ENCODE data around the gene TSPAN12. TPM values are rescaled to one million over a fixed set of nuclear protein-coding genes. Genes with fewer than 3 reads are reported as not detected.

The TSPAN12 gene
- total RNA-seq, 1 donor from 2014 or later = 25.3 TPM

DNA sequence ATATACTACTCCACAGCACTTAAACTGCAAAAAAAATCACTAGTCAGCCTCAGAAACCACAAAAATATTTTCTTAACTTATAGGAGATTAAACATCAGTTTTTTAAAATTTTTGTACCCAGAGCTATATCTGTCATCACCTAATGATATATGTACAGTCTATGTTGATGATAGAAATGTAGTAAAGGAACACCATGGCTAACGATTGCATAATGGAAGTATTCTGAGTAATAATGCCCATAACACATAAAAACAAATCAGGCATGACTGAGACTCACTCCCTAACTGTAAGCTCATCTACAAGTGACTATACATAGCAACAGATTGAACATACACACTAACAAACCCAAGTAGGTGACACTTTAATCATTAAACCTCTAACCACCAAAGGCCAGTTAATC is 51.3 kb downstream of the TSPAN12 start:
- TF ChIP-seq, protein P1, sequence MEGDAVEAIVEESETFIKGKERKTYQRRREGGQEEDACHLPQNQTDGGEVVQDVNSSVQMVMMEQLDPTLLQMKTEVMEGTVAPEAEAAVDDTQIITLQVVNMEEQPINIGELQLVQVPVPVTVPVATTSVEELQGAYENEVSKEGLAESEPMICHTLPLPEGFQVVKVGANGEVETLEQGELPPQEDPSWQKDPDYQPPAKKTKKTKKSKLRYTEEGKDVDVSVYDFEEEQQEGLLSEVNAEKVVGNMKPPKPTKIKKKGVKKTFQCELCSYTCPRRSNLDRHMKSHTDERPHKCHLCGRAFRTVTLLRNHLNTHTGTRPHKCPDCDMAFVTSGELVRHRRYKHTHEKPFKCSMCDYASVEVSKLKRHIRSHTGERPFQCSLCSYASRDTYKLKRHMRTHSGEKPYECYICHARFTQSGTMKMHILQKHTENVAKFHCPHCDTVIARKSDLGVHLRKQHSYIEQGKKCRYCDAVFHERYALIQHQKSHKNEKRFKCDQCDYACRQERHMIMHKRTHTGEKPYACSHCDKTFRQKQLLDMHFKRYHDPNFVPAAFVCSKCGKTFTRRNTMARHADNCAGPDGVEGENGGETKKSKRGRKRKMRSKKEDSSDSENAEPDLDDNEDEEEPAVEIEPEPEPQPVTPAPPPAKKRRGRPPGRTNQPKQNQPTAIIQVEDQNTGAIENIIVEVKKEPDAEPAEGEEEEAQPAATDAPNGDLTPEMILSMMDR (IDR thresholded peaks at IDR 0.05; ENCODE audit: unreplicated experiment) = no peak
- H3K36me3 Mint-ChIP-seq (ENCODE audit: insufficient read depth) = peaks cover 8% of the 10 kb centered on the region
- no peaks in the 10 kb centered on the region for H3K27me3 Mint-ChIP-seq
- H3K9me3 Mint-ChIP-seq (ENCODE audit: low read depth) = no peaks in the 10 kb centered on the region
- DNase-seq (ENCODE audit: low spot score, unreplicated experiment) = no peak
- peaks cover 3% of the 10 kb centered on the region for H3K4me1 Mint-ChIP-seq (ENCODE audit: low read depth)
- H3K4me3 Mint-ChIP-seq (ENCODE audit: low read depth) = no peak overlapping the region
- no peak overlapping the region for H3K27ac Mint-ChIP-seq

DNA sequence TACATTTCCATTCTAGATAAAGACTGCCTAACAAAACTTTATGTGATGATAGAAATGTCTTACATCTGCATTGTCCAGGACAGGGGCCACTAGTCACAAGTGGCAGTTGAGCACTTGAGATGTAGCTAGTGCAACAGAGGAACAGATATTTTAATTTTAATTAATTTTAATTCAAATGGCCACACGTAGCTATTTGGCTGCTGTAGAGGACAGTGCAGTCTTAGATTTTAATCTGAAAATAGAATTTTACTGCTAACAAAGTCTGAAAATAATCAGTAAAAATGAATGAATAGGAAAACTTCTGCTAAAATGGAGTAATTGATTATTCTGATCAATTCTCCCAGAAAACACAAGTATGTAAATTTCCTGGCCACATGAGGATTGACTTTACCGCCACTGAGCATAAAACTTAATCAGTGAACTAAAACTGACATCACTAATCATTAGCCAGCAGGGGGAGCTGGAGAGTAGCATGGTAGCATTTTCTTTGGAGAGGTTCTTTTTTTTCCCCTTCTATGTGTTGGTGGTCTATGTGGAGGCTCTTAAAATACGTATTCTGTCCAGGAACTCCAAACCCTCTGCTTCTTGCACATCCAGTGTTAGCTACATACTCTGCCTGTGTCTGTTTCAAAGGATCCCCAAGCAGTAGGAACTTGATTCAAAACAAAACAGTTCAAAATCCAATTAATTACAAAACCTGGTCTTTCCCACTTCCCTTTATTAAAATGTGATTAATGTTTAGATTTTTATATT is 52.1 kb downstream of the TSPAN12 start:
- TF ChIP-seq, protein P1 (IDR thresholded peaks at IDR 0.05; ENCODE audit: unreplicated experiment) = peak; percentile 87
- H3K4me3 Mint-ChIP-seq (ENCODE audit: low read depth) = no peak overlapping the region
- peaks cover 6% of the 10 kb centered on the region for H3K36me3 Mint-ChIP-seq (ENCODE audit: insufficient read depth)
- peak overlapping the region; percentile 52 for H3K27ac Mint-ChIP-seq
- no peaks in the 10 kb centered on the region for H3K9me3 Mint-ChIP-seq (ENCODE audit: low read depth)
- peak; percentile 37 for DNase-seq (ENCODE audit: low spot score, unreplicated experiment)
- H3K4me1 Mint-ChIP-seq (ENCODE audit: low read depth) = peaks cover 3% of the 10 kb centered on the region
- no peaks in the 10 kb centered on the region for H3K27me3 Mint-ChIP-seq

DNA sequence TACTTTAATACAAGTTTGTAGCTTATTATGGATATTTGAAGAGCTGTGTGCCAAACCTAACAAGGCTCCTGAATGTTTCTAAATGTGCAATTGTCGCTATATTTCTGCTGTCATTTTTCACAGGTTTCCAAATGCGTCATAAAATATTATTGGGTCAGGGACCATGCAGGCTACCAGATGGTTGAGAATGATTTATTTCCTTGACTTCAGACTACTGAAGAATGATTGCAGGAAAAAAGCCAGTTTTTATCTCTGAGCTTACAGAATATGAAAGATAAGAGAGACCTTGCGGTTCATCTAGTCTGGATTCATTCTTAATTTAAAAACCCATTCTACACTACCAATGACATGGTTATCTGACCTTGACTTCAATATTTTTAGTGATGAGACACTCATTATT is 55.2 kb downstream of the TSPAN12 start:
- Mint-ChIP-seq H3K9me3 (ENCODE audit: low read depth) (peaks cover 7% of the 10 kb centered on the region), H3K4me3 (ENCODE audit: low read depth) (no peak overlapping the region), H3K4me1 (ENCODE audit: low read depth) (no peaks in the 10 kb centered on the region), H3K27ac (no peak overlapping the region), H3K36me3 (ENCODE audit: insufficient read depth) (peaks cover 14% of the 10 kb centered on the region), H3K27me3 (no peaks in the 10 kb centered on the region)
- no peak for DNase-seq (ENCODE audit: low spot score, unreplicated experiment)
- TF ChIP-seq, protein P1 (IDR thresholded peaks at IDR 0.05; ENCODE audit: unreplicated experiment) = no peak

DNA sequence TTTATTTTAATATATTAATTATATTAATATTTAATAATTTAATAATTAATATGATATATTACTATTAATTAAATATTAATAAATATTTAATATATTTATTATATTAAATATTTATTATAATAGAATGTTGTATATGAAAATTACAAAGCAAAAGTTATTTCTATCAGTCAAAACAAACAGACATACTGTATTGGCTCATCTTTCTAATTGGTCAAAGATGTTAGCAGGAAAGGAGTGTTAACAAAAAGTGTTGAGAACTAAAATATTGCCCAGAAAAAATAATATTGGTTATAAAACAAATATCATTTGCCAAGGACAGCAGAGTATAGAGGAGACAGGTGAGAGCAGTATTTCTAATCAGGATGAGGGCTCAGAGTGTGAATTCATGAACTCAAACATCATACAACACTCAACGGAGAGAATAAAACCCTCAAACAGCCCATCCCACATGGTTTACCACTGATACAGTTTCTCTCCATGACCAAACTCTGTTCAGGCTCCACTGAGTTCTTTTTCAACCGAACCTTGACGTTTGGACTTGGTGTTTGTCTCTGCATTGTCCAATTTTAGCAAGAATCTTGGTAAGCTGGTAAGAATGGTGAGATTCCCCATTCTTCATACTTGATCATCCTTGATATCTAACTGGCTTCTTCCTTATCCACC is 58.0 kb downstream of the TSPAN12 start:
- Mint-ChIP-seq H3K27me3 (no peaks in the 10 kb centered on the region), H3K4me1 (ENCODE audit: low read depth) (no peaks in the 10 kb centered on the region), H3K4me3 (ENCODE audit: low read depth) (no peak overlapping the region), H3K27ac (no peak overlapping the region), H3K9me3 (ENCODE audit: low read depth) (peaks cover 11% of the 10 kb centered on the region), H3K36me3 (ENCODE audit: insufficient read depth) (peaks cover 23% of the 10 kb centered on the region)
- TF ChIP-seq, protein P1 (IDR thresholded peaks at IDR 0.05; ENCODE audit: unreplicated experiment) = no peak
- no peak for DNase-seq (ENCODE audit: low spot score, unreplicated experiment)

DNA sequence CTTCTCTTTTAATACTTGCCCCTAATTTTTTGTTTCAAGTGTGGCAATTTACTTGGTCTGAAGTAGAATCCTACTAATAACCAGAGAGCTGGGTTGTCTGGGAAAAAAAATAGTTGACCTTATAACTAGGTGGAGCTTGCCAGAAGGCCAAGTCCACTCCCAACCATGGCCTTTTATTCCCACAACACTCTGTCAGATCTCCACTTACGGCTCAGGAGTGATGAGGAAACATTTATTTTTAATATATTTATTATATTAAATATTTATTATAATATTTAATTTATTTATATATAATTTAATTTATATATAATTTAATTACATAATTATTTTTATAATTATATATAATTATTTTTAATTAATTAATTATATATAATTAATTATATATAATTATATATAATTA is 58.8 kb downstream of the TSPAN12 start:
- Mint-ChIP-seq H3K4me3 (ENCODE audit: low read depth) (no peak overlapping the region), H3K9me3 (ENCODE audit: low read depth) (peaks cover 11% of the 10 kb centered on the region), H3K27me3 (no peaks in the 10 kb centered on the region), H3K27ac (no peak overlapping the region), H3K4me1 (ENCODE audit: low read depth) (no peaks in the 10 kb centered on the region), H3K36me3 (ENCODE audit: insufficient read depth) (peaks cover 23% of the 10 kb centered on the region)
- DNase-seq (ENCODE audit: low spot score, unreplicated experiment) = no peak
- TF ChIP-seq, protein P1 (IDR thresholded peaks at IDR 0.05; ENCODE audit: unreplicated experiment) = no peak
